Measurements from ENCODE around the gene BICC1. TPM values are rescaled to one million over a fixed set of nuclear protein-coding genes. Genes with fewer than 3 reads are reported as not detected.

Gene BICC1
- total RNA-seq, 1 experiment from 2014 or later = 0.67 TPM

DNA sequence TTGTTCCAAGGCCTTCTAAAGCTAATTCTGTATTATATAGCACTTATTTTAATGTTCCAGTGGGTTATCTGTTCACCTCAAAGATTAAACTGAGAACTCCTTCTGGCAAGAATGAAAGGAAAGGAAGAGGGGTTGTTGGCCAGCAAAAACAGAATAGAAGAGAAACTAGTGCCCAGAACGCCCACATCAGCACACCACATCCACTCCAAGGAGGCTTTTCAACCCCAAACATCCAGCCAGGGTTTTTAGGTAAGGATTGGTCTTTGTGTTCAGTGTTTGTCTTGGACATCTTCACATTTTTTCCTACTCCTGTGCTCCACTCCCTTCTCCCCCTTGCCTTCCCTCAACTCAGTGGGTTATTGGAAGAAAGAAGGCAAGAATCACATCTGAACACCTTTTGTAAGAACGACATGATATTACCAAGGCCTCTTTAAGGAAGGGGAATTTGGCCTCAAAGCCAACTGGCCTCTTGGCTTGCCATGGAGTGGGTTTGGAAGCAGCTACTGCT, 55.8 kb downstream of the BICC1 start:
- intact Hi-C loops (cut with micrococcal nuclease; ENCODE audit: unreplicated experiment) (no loop called here), in situ Hi-C loops (cut with HindIII; ENCODE audit: low pct_unique_long_range_greater_than_20kb, low sequenced_read_pairs) (no loop called here)
- CTCF ChIA-PET = no interaction called here
- H3K9me3 ChIP-seq (ENCODE audit: control insufficient read depth, insufficient read depth, low read depth, low read length) = no peaks in the 10 kb centered on the region
- TF ChIP-seq SIN3A (IDR thresholded peaks at IDR 0.05; ENCODE audit: borderline replicate concordance, insufficient read depth, low read depth, low read length) (no peak), POLR2AphosphoS5 (IDR thresholded peaks at IDR 0.05; ENCODE audit: low read depth, low read length) (no peak), TCF7L2 (IDR thresholded peaks at IDR 0.05; ENCODE audit: low read depth, low read length) (no peak)
- TF ChIP-seq, protein P1, sequence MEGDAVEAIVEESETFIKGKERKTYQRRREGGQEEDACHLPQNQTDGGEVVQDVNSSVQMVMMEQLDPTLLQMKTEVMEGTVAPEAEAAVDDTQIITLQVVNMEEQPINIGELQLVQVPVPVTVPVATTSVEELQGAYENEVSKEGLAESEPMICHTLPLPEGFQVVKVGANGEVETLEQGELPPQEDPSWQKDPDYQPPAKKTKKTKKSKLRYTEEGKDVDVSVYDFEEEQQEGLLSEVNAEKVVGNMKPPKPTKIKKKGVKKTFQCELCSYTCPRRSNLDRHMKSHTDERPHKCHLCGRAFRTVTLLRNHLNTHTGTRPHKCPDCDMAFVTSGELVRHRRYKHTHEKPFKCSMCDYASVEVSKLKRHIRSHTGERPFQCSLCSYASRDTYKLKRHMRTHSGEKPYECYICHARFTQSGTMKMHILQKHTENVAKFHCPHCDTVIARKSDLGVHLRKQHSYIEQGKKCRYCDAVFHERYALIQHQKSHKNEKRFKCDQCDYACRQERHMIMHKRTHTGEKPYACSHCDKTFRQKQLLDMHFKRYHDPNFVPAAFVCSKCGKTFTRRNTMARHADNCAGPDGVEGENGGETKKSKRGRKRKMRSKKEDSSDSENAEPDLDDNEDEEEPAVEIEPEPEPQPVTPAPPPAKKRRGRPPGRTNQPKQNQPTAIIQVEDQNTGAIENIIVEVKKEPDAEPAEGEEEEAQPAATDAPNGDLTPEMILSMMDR (IDR thresholded peaks at IDR 0.05) = no peak
- TF ChIP-seq, protein P2, sequence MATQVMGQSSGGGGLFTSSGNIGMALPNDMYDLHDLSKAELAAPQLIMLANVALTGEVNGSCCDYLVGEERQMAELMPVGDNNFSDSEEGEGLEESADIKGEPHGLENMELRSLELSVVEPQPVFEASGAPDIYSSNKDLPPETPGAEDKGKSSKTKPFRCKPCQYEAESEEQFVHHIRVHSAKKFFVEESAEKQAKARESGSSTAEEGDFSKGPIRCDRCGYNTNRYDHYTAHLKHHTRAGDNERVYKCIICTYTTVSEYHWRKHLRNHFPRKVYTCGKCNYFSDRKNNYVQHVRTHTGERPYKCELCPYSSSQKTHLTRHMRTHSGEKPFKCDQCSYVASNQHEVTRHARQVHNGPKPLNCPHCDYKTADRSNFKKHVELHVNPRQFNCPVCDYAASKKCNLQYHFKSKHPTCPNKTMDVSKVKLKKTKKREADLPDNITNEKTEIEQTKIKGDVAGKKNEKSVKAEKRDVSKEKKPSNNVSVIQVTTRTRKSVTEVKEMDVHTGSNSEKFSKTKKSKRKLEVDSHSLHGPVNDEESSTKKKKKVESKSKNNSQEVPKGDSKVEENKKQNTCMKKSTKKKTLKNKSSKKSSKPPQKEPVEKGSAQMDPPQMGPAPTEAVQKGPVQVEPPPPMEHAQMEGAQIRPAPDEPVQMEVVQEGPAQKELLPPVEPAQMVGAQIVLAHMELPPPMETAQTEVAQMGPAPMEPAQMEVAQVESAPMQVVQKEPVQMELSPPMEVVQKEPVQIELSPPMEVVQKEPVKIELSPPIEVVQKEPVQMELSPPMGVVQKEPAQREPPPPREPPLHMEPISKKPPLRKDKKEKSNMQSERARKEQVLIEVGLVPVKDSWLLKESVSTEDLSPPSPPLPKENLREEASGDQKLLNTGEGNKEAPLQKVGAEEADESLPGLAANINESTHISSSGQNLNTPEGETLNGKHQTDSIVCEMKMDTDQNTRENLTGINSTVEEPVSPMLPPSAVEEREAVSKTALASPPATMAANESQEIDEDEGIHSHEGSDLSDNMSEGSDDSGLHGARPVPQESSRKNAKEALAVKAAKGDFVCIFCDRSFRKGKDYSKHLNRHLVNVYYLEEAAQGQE (IDR thresholded peaks at IDR 0.05; ENCODE audit: insufficient read depth in 1 of 2, low read depth in 2 of 2, low read length in 1 of 2) = no peak
- DNase-seq (ENCODE audit: low read depth, low spot score) (no peak), ATAC-seq (no peak)
- no peak overlapping the region for H3K4me3 ChIP-seq (ENCODE audit: low read depth in 2 of 2, low read length in 2 of 2)
- no peaks in the 10 kb centered on the region for H3K27me3 ChIP-seq (ENCODE audit: control insufficient read depth, insufficient read depth, low read length)
- no peak overlapping the region for H3K27ac ChIP-seq (ENCODE audit: low read length)
- no peaks in the 10 kb centered on the region for H3K4me1 ChIP-seq (ENCODE audit: control insufficient read depth, insufficient read depth, low read length)
- BruUV-seq (replicated peaks) = no TSS peak
- POLR2A ChIA-PET = no interaction called here
- H3K36me3 ChIP-seq (ENCODE audit: control insufficient read depth, insufficient read depth, low read length) = no peaks in the 10 kb centered on the region

DNA sequence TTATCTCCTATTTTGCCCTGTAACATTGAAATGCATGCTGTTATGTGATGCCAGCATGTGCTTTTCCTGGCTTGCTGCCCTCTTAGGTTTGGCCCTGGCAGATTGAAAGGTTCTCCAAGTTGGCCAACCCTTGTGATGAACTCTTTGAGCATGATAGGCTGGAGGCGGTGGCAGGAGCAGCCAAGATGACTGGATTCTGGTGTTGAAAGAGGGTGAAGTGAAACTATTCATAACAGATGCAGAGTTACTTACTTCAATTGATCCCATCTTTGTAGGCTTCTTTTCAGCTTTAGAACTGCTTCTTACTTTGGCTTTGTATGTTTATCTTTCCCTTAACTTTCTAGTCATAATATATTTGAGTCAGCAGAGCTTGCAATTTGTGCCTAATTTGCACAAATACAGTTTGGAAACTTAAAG, 57.6 kb downstream of the BICC1 start:
- ATAC-seq (no peak), DNase-seq (ENCODE audit: low read depth, low spot score) (no peak)
- intact Hi-C loops (cut with micrococcal nuclease; ENCODE audit: unreplicated experiment) = no loop called here
- no peaks in the 10 kb centered on the region for H3K36me3 ChIP-seq (ENCODE audit: control insufficient read depth, insufficient read depth, low read length)
- no peak overlapping the region for H3K27ac ChIP-seq (ENCODE audit: low read length)
- ChIA-PET POLR2A (no interaction called here), CTCF (no interaction called here)
- H3K4me3 ChIP-seq (ENCODE audit: low read depth in 2 of 2, low read length in 2 of 2) = no peak overlapping the region
- H3K4me1 ChIP-seq (ENCODE audit: control insufficient read depth, insufficient read depth, low read length) = no peaks in the 10 kb centered on the region
- no peaks in the 10 kb centered on the region for H3K27me3 ChIP-seq (ENCODE audit: control insufficient read depth, insufficient read depth, low read length)
- no peak for TF ChIP-seq SIN3A (IDR thresholded peaks at IDR 0.05; ENCODE audit: borderline replicate concordance, insufficient read depth, low read depth, low read length)
- no peak for TF ChIP-seq POLR2AphosphoS5 (IDR thresholded peaks at IDR 0.05; ENCODE audit: low read depth, low read length)
- TF ChIP-seq TCF7L2 (IDR thresholded peaks at IDR 0.05; ENCODE audit: low read depth, low read length) = no peak
- TF ChIP-seq, protein P2 (IDR thresholded peaks at IDR 0.05; ENCODE audit: insufficient read depth in 1 of 2, low read depth in 2 of 2, low read length in 1 of 2) = no peak
- TF ChIP-seq, protein P1 (IDR thresholded peaks at IDR 0.05) = no peak
- H3K9me3 ChIP-seq (ENCODE audit: control insufficient read depth, insufficient read depth, low read depth, low read length) = no peaks in the 10 kb centered on the region
- in situ Hi-C loops (cut with HindIII; ENCODE audit: low pct_unique_long_range_greater_than_20kb, low sequenced_read_pairs) = no loop called here
- no TSS peak for BruUV-seq (replicated peaks)
